WI38 (cell line): ENCODE data around the gene CHID1.

ENCODE experiments used
- H3K4me3 ChIP-seq: 2 replicates; pipeline ENCODE4 v1.5.1; 2011; ENCODE audit warnings: low read depth, mild to moderate bottlenecking, control low read depth, low read length
- CTCF ChIP-seq: IDR thresholded peaks from 2 replicates; pipeline ENCODE4 v1.5.1; 2012; ENCODE audit warnings: low read depth, mild to moderate bottlenecking, control low read depth, low read length

The CHID1 gene

GRCh38 chr11:843086-843734, 67.4 kb downstream of the CHID1 start:
- peak overlapping the region; percentile 94 for H3K4me3 ChIP-seq
- no peak for TF ChIP-seq CTCF

GRCh38 chr11:842370-843002, 68.1 kb downstream of the CHID1 start, which contains the start of the genes POLR2L and TSPAN4:
TSS of gene POLR2L (minus strand) at chr11:842529. CDS start at chr11:842508, 21 bp downstream.
TSS of gene TSPAN4 (plus strand) at chr11:842852. CDS start at chr11:850305, 7,453 bp downstream.
- no peak for TF ChIP-seq CTCF
- H3K4me3 ChIP-seq: peak within 1 kb of the TSS; percentile 94

GRCh38 chr11:841981-842369, 68.6 kb downstream of the CHID1 start:
- H3K4me3 ChIP-seq: peak overlapping the region; percentile 94

GRCh38 chr11:839875-840617, 70.6 kb downstream of the CHID1 start:
- no peak overlapping the region; the same call in 1 of the 2 replicates for H3K4me3 ChIP-seq
- peak; percentile 31 for TF ChIP-seq CTCF

More at GRCh38 chr11:841981-842369, 68.6 kb downstream of the CHID1 start:
- TF ChIP-seq CTCF: no peak

DNA sequence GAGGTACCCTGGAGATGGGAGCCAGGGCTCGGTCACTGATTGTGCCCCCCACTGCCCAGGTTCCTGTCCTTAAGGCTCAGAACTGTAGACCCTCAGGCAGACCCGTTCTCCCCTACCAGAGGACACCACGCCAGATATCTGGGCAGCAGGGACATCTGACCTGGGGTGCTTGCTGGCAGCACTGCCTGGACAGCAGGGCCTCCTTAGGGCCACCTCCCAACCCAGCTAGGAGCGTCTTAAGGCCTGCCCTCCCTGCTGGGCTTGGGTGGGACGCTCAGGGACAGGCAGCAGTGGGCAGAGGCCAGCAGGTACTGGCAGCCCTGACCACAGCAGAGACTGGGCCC, 71.4 kb downstream of the CHID1 start:
- H3K4me3 ChIP-seq: no peak overlapping the region
- no peak for TF ChIP-seq CTCF

GRCh38 chr11:838441-839279, 72.0 kb downstream of the CHID1 start:
- TF ChIP-seq CTCF: no peak
- no peak overlapping the region for H3K4me3 ChIP-seq
